SK-N-SH treated with all-trans-retinoic acid at 6 μM for 48 hours (cell line): Measurements from ENCODE around the gene DSCAM.

ENCODE experiments used
- ATAC-seq: fragments of 200-7000 bp; cut with Tn5 transposase; 3 replicates; pipeline ENCODE4 v1.9.1; 2020; ENCODE audit warnings: mild to moderate bottlenecking, moderate library complexity
- ARNTL ChIP-seq: fragments of 450-650 bp; formaldehyde crosslinking; IDR thresholded peaks from 2 replicates; pipeline ENCODE4 v1.5.0; 2020; ENCODE audit warnings: low read depth, mild to moderate bottlenecking, moderate library complexity, borderline replicate concordance
- BACH2 ChIP-seq: fragments of 250-450 bp; sonication (Bioruptor Pico); IDR thresholded peaks from 2 replicates; pipeline ENCODE4 v1.9.0; 2021; ENCODE audit warnings: mild to moderate bottlenecking, borderline replicate concordance
- CSDC2 ChIP-seq: fragments of 250-450 bp; sonication (Bioruptor Pico); IDR thresholded peaks from 2 replicates; pipeline ENCODE4 v1.5.0; 2020; ENCODE audit warnings: mild to moderate bottlenecking, moderate library complexity
- CSRNP3 ChIP-seq: fragments of 250-450 bp; sonication (Bioruptor Pico); IDR thresholded peaks from 2 replicates; pipeline ENCODE4 v1.5.1; 2021; ENCODE audit warnings: mild to moderate bottlenecking, moderate library complexity
- ESRRG ChIP-seq: fragments of 250-450 bp; sonication (Bioruptor Pico); IDR thresholded peaks from 2 replicates; pipeline ENCODE4 v1.6.1; 2021; ENCODE audit warnings: mild to moderate bottlenecking
- GLIS3 ChIP-seq: fragments of 250-450 bp; sonication (Bioruptor Pico); IDR thresholded peaks from 2 replicates; pipeline ENCODE4 v1.5.0; 2020; ENCODE audit warnings: mild to moderate bottlenecking, moderate library complexity
- ISL1 ChIP-seq: fragments of 250-450 bp; sonication (Bioruptor Pico); IDR thresholded peaks from 2 replicates; pipeline ENCODE4 v2.1.2; 2022; ENCODE audit warnings: mild to moderate bottlenecking, moderate library complexity
- PPARA ChIP-seq: fragments of 250-450 bp; sonication (Bioruptor Pico); IDR thresholded peaks from 2 replicates; pipeline ENCODE4 v1.5.0; 2020; ENCODE audit warnings: mild to moderate bottlenecking, borderline replicate concordance
- RARB ChIP-seq: fragments of 250-450 bp; sonication (Bioruptor Pico); IDR thresholded peaks from 2 replicates; pipeline ENCODE4 v1.8.0; 2021; ENCODE audit warnings: mild to moderate bottlenecking, moderate library complexity
- SNAI2 ChIP-seq: fragments of 250-450 bp; sonication (Bioruptor Pico); IDR thresholded peaks from 2 replicates; pipeline ENCODE4 v1.5.0; 2020; ENCODE audit warnings: mild to moderate bottlenecking, moderate library complexity
- TCF4 ChIP-seq: fragments of 250-450 bp; sonication (Bioruptor Pico); IDR thresholded peaks from 2 replicates; pipeline ENCODE4 v1.8.0; 2021; ENCODE audit warnings: mild to moderate bottlenecking, moderate library complexity, borderline replicate concordance
- TOX ChIP-seq: fragments of 250-450 bp; sonication (Bioruptor Pico); IDR thresholded peaks from 2 replicates; pipeline ENCODE4 v1.8.0; 2021; ENCODE audit warnings: mild to moderate bottlenecking, moderate library complexity, borderline replicate concordance
- ZC3H10 ChIP-seq: fragments of 250-450 bp; sonication (Bioruptor Pico); IDR thresholded peaks from 2 replicates; pipeline ENCODE4 v1.5.1; 2021; ENCODE audit warnings: mild to moderate bottlenecking, moderate library complexity
- ZFP3 ChIP-seq: fragments of 250-450 bp; sonication (Bioruptor Pico); IDR thresholded peaks from 2 replicates; pipeline ENCODE4 v1.5.0; 2020; ENCODE audit warnings: mild to moderate bottlenecking, moderate library complexity
- ZFP30 ChIP-seq: fragments of 450-650 bp; formaldehyde crosslinking; IDR thresholded peaks from 2 replicates; pipeline ENCODE4 v1.5.0; 2022; ENCODE audit warnings: mild to moderate bottlenecking, moderate library complexity
- ZNF565 ChIP-seq: fragments of 450-650 bp; formaldehyde crosslinking; conservative IDR thresholded peaks from 2 replicates; pipeline ENCODE4 v1.5.0; 2020; ENCODE audit warnings: low read depth, mild to moderate bottlenecking, moderate library complexity
- ZNF70 ChIP-seq: fragments of 450-650 bp; formaldehyde crosslinking; IDR thresholded peaks from 2 replicates; pipeline ENCODE4 v1.5.0; 2020; ENCODE audit warnings: mild to moderate bottlenecking, moderate library complexity
- TF ChIP-seq, protein P1 (sequence below): fragments of 250-450 bp; sonication (Bioruptor Pico); IDR thresholded peaks from 2 replicates; pipeline ENCODE4 v1.8.0; 2020; ENCODE audit warnings: mild to moderate bottlenecking, moderate library complexity, borderline replicate concordance
- TF ChIP-seq, protein P2 (sequence below): fragments of 250-450 bp; sonication (Bioruptor Pico); IDR thresholded peaks from 2 replicates; pipeline ENCODE4 v1.5.1; 2020; ENCODE audit warnings: low read depth, mild to moderate bottlenecking, moderate library complexity
- TF ChIP-seq, protein P3 (sequence below): fragments of 250-450 bp; sonication (Bioruptor Pico); IDR thresholded peaks from 2 replicates; pipeline ENCODE4 v1.8.0; 2021; ENCODE audit warnings: low read depth, mild to moderate bottlenecking, moderate library complexity, borderline replicate concordance
- TF ChIP-seq, protein P4 (sequence below): fragments of 250-450 bp; sonication (Bioruptor Pico); IDR thresholded peaks from 2 replicates; pipeline ENCODE4 v1.5.0; 2020; ENCODE audit warnings: mild to moderate bottlenecking, moderate library complexity

Gene DSCAM

GRCh38 chr21:40060083-40060677, 786.8 kb downstream of the DSCAM start (continued):
- TF ChIP-seq, protein P1, sequence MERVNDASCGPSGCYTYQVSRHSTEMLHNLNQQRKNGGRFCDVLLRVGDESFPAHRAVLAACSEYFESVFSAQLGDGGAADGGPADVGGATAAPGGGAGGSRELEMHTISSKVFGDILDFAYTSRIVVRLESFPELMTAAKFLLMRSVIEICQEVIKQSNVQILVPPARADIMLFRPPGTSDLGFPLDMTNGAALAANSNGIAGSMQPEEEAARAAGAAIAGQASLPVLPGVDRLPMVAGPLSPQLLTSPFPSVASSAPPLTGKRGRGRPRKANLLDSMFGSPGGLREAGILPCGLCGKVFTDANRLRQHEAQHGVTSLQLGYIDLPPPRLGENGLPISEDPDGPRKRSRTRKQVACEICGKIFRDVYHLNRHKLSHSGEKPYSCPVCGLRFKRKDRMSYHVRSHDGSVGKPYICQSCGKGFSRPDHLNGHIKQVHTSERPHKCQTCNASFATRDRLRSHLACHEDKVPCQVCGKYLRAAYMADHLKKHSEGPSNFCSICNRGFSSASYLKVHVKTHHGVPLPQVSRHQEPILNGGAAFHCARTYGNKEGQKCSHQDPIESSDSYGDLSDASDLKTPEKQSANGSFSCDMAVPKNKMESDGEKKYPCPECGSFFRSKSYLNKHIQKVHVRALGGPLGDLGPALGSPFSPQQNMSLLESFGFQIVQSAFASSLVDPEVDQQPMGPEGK = no peak
- TF ChIP-seq CSRNP3 (CRISPR knock-in tag) = no peak
- no peak for TF ChIP-seq ARNTL
- no peak for TF ChIP-seq CSDC2 (CRISPR knock-in tag)
- TF ChIP-seq SNAI2 (CRISPR knock-in tag) = no peak
- TF ChIP-seq ISL1 = no peak
- TF ChIP-seq ZFP30 (CRISPR knock-in tag) = no peak
- TF ChIP-seq RARB (CRISPR knock-in tag) = no peak

- no peak for TF ChIP-seq PPARA (CRISPR knock-in tag)
- no peak for TF ChIP-seq ZNF565 (CRISPR knock-in tag)
- TF ChIP-seq TCF4 (CRISPR knock-in tag) = no peak
- no peak for TF ChIP-seq TOX (CRISPR knock-in tag)
- no peak for TF ChIP-seq RARB (CRISPR knock-in tag)
- no peak for TF ChIP-seq ISL1
- no peak for TF ChIP-seq BACH2
- TF ChIP-seq, protein P1 = no peak
- no peak for TF ChIP-seq CSRNP3 (CRISPR knock-in tag)
- TF ChIP-seq ZC3H10 (CRISPR knock-in tag) = no peak
- no peak for TF ChIP-seq GLIS3
- TF ChIP-seq CSDC2 (CRISPR knock-in tag) = no peak
- TF ChIP-seq, protein P2, sequence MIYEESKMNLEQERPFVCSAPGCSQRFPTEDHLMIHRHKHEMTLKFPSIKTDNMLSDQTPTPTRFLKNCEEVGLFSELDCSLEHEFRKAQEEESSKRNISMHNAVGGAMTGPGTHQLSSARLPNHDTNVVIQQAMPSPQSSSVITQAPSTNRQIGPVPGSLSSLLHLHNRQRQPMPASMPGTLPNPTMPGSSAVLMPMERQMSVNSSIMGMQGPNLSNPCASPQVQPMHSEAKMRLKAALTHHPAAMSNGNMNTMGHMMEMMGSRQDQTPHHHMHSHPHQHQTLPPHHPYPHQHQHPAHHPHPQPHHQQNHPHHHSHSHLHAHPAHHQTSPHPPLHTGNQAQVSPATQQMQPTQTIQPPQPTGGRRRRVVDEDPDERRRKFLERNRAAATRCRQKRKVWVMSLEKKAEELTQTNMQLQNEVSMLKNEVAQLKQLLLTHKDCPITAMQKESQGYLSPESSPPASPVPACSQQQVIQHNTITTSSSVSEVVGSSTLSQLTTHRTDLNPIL (CRISPR knock-in tag) = no peak
- TF ChIP-seq ZNF70 = no peak
- TF ChIP-seq, protein P3, sequence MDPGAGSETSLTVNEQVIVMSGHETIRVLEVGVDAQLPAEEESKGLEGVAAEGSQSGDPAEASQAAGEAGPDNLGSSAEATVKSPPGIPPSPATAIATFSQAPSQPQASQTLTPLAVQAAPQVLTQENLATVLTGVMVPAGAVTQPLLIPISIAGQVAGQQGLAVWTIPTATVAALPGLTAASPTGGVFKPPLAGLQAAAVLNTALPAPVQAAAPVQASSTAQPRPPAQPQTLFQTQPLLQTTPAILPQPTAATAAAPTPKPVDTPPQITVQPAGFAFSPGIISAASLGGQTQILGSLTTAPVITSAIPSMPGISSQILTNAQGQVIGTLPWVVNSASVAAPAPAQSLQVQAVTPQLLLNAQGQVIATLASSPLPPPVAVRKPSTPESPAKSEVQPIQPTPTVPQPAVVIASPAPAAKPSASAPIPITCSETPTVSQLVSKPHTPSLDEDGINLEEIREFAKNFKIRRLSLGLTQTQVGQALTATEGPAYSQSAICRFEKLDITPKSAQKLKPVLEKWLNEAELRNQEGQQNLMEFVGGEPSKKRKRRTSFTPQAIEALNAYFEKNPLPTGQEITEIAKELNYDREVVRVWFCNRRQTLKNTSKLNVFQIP (CRISPR knock-in tag) = no peak
- TF ChIP-seq ESRRG (CRISPR knock-in tag) = no peak
- TF ChIP-seq, protein P4, sequence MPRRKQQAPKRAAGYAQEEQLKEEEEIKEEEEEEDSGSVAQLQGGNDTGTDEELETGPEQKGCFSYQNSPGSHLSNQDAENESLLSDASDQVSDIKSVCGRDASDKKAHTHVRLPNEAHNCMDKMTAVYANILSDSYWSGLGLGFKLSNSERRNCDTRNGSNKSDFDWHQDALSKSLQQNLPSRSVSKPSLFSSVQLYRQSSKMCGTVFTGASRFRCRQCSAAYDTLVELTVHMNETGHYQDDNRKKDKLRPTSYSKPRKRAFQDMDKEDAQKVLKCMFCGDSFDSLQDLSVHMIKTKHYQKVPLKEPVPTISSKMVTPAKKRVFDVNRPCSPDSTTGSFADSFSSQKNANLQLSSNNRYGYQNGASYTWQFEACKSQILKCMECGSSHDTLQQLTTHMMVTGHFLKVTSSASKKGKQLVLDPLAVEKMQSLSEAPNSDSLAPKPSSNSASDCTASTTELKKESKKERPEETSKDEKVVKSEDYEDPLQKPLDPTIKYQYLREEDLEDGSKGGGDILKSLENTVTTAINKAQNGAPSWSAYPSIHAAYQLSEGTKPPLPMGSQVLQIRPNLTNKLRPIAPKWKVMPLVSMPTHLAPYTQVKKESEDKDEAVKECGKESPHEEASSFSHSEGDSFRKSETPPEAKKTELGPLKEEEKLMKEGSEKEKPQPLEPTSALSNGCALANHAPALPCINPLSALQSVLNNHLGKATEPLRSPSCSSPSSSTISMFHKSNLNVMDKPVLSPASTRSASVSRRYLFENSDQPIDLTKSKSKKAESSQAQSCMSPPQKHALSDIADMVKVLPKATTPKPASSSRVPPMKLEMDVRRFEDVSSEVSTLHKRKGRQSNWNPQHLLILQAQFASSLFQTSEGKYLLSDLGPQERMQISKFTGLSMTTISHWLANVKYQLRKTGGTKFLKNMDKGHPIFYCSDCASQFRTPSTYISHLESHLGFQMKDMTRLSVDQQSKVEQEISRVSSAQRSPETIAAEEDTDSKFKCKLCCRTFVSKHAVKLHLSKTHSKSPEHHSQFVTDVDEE (CRISPR knock-in tag) = no peak
- TF ChIP-seq ZFP3 = no peak
- no peak for TF ChIP-seq SNAI2 (CRISPR knock-in tag)
- no peak for TF ChIP-seq ARNTL
These were observed 789.6 kb downstream of the DSCAM start for GRCh38 chr21:40057331-40057730.

More at GRCh38 chr21:40057331-40057730, 789.6 kb downstream of the DSCAM start:
- no peak for ATAC-seq
